ENCODE measurements around the gene NSMF. TPM values are rescaled to one million over a fixed set of nuclear protein-coding genes. Genes with fewer than 3 reads are reported as not detected.

NSMF gene
- polyA plus RNA-seq, 1 of the 3 experiments (the other 2 are of a cell fraction): 58.8 TPM

GRCh38 chr9:137446851-137447471 is 12.2 kb downstream of the NSMF start:
- POLR2A ChIA-PET: no interaction called here

More at GRCh38 chr9:137446851-137447471, 12.2 kb downstream of the NSMF start:
- CTCF ChIA-PET: interaction anchor here (0.7 to 7.0 kb wide), 6 partner anchors 9 to 160 kb away, joined by 4 to 53 read pairs (median 6); partner anchors contain the start of genes EXD3 and NOXA1
- DNase-seq: no peak
- Histone ChIP-seq H3K9ac (no peak overlapping the region), H3K79me2 (ENCODE audit: insufficient read depth) (no peaks in the 10 kb centered on the region), H2AFZ (ENCODE audit: low read depth) (no peak overlapping the region), H4K20me1 (ENCODE audit: insufficient read depth) (no peaks in the 10 kb centered on the region), H3K27ac (ENCODE audit: low read depth in 2 of 2, low read length in 1 of 2) (no peak overlapping the region), H3K4me1 (ENCODE audit: control insufficient read depth in 1 of 2, insufficient read depth in 2 of 2, low read depth in 1 of 2, low read length in 1 of 2) (peaks cover 0 to 7% of the 10 kb centered on the region in 2 experiments; a peak in 2 of 4 replicates), H3K4me3 (ENCODE audit: low read depth in 2 of 2, low read length in 1 of 2) (no peak overlapping the region), H3K9me3 (no peaks in the 10 kb centered on the region), H3F3A (replicated peaks; ENCODE audit: insufficient read depth) (peaks cover 7% of the 10 kb centered on the region), H3K4me2 (no peak overlapping the region), H3K9me2 (no peaks in the 10 kb centered on the region), H3K36me3 (replicated peaks in 1 of 2; ENCODE audit: control insufficient read depth in 1 of 2, insufficient read depth in 2 of 2, low read length in 1 of 2) (peaks cover 3 to 11% of the 10 kb centered on the region in 2 experiments), H3K27me3 (ENCODE audit: insufficient read depth) (peaks cover 4% of the 10 kb centered on the region; the same call in 1 of the 2 replicates)
- WGBS (ENCODE audit: low lambda C conversion rate): 90% methylated on average over 18 of the region's 21 CpGs
- TF ChIP-seq TEAD4 (IDR thresholded peaks at IDR 0.05; ENCODE audit: borderline replicate concordance, insufficient read depth) (no peak), FOXJ3 (CRISPR knock-in tag; IDR thresholded peaks at IDR 0.05) (no peak), MAX (IDR thresholded peaks at IDR 0.05; ENCODE audit: low read depth) (no peak), FOXM1 (IDR thresholded peaks at IDR 0.05; ENCODE audit: low read depth) (no peak), SMC3 (IDR thresholded peaks at IDR 0.05; ENCODE audit: low read depth, low read length) (no peak), CTCF (IDR thresholded peaks at IDR 0.05) (no peak), TAF1 (IDR thresholded peaks at IDR 0.05; ENCODE audit: borderline replicate concordance, low read depth, low read length) (no peak), NRF1 (IDR thresholded peaks at IDR 0.05; ENCODE audit: low read depth, low read length) (no peak), SIN3A (IDR thresholded peaks at IDR 0.05; ENCODE audit: borderline replicate concordance, low read depth, low read length) (no peak), POLR2AphosphoS5 (IDR thresholded peaks at IDR 0.05; ENCODE audit: low read depth, low read length) (no peak), MEF2A (IDR thresholded peaks at IDR 0.05; ENCODE audit: borderline replicate concordance, low read depth) (no peak), IRF3 (IDR thresholded peaks at IDR 0.05; ENCODE audit: low read depth, low read length) (no peak), YY1 (IDR thresholded peaks at IDR 0.05; ENCODE audit: low read depth) (no peak), EP300 (IDR thresholded peaks at IDR 0.05; ENCODE audit: borderline replicate concordance in 1 of 2, low read depth in 1 of 2, low read length in 1 of 2) (no peak)
